T47D (cell line): ENCODE measurements around the gene ELOVL5.
A peak's percentile ranks its signal among the peaks of the same experiment; 100 is the strongest.
"Not testable (repeated sequence)": the region's sequence is repeated elsewhere in the genome, so short reads cannot be mapped to it uniquely, and the experiment has no call there.

Experiments
- DNase-seq, 2 experiments: peaks; one replicate each; pipeline versions ENCODE4 v3.0.0 to v3.0.0-alpha.2; 2011 to 2012; ENCODE audit warnings: low read depth in 1 of 2, low spot score in 1 of 2
- JUND ChIP-seq: IDR thresholded peaks from 2 replicates; pipeline ENCODE4 v1.6.1; 2012; ENCODE audit warnings: low read depth
- in situ Hi-C: cut with HindIII; loops from 2 replicates; pipeline ENCODE4 v1.10.0; 2016; ENCODE audit warnings: low sequenced_read_pairs, low pct_unique_long_range_greater_than_20kb

The ELOVL5 gene

GRCh38 chr6:53333439-53334408 lies 15.0 kb downstream of the ELOVL5 start:
- no peak for DNase-seq
- in situ Hi-C loops, result no loop called here
- no peak for TF ChIP-seq JUND

DNA sequence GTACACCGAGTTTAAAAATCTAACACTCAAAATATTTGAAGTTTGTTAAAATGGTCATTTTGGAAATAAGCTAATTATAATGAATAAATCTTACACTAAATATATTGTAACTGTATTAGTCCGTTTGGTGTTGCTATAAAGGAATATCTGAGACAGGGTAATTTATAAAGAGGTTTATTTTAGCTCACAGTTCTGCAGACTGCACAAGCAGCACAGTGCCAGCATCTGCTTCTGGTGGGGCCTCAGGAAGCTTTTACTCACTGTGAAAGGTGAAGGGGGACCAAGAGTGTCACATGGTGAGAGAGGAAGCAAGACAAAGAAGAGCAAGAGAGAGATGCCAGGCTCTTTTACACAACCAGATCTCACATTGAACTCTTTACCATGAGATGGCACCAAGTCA lies 17.1 kb downstream of the ELOVL5 start:
- no peak for DNase-seq
- in situ Hi-C loops, result no loop called here
- TF ChIP-seq JUND, result no peak

GRCh38 chr6:53330137-53330536 lies 18.6 kb downstream of the ELOVL5 start:
- TF ChIP-seq JUND, result no peak
- no peak for DNase-seq
- in situ Hi-C loops, result no loop called here

GRCh38 chr6:53328375-53328774 lies 20.4 kb downstream of the ELOVL5 start:
- in situ Hi-C loops, result no loop called here

DNA sequence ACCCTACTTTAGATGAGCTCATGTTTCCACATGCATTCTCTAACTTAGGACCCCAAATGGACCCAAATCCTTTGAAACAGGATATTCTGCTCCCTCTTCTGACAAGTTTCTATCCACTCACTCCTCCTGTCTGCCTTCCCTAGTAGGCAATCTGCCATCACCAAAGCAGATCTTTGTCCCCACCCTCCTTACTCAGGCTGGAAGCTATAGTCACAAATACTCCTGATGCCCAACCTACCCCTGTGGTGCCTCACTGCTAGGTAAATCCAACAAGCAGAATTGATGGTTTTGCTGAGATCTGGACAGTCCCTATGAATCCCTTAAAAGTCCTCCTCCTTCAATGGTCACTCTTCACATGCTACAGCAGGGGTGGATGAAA lies 21.7 kb downstream of the ELOVL5 start:
- no peak for TF ChIP-seq JUND
- DNase-seq, result no peak
- in situ Hi-C loops, result no loop called here

More at GRCh38 chr6:53328375-53328774, 20.4 kb downstream of the ELOVL5 start:
- TF ChIP-seq JUND, result no peak
- DNase-seq, result no peak

- peak; percentile 91 for TF ChIP-seq JUND
- in situ Hi-C loops, result no loop called here
- peak in 1 of 2 experiments; percentile 91 for DNase-seq
These were observed 22.3 kb downstream of the ELOVL5 start for GRCh38 chr6:53326372-53327016.

GRCh38 chr6:53325785-53326184 lies 23.0 kb downstream of the ELOVL5 start:
- TF ChIP-seq JUND, result no peak
- no peak for DNase-seq
- in situ Hi-C loops, result no loop called here

DNA sequence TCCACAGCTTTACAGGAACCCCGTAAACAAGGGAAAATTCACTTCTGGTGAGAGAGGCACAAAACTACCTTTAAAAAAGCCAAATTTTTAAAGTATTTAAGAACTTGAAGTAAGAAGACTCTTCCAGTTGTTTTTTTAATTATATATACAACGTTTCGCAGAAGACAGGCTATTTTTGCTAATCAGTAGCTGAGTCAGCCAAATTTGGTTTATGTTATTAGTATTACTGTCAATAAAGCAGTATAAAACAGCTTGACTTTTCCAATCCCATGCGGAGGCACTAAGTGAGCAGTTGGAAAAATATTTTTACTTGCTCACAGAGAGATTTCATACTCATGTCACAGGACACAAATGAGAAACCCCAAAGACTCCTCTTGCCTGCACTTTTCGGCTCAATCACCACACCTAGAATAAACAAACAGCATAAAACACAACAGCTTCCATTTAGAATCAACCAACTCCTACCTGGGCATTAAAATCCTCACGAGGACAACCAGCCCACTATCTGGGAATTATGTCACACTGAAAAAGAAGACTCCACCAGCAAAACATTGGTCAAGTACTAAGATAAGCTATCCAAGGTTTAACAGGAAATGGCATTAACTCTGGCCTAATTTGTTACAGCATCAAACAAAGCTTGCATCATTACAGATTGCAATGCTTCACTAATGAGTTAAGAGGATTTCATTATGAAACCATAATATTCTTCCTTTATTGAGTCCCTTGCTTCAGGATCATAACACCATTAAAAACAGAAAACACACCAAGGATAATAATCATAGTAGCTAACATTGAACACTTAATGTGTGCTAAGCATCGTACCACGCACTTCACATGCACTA lies 26.3 kb downstream of the ELOVL5 start:
- no peak for DNase-seq
- in situ Hi-C loops, result no loop called here
- TF ChIP-seq JUND, result no peak

DNA sequence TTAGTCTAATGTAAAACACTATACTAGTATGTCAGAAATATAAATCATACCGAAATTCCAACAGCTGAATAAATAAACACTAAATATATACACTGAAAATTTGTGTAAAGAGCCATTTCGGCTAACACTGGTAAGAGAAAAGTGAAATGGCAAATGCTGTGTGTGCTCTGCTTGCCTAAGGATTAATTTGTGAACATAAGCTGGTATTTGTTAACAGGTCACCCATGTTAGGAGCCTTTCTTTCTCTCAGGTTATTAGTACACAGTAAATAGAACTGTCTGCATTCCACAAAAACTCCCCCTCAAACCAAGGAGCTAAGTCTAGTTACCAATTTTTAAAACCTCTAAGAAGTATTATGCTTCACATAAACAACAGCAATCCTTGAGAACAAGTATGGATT lies 27.0 kb downstream of the ELOVL5 start:
- in situ Hi-C loops, result no loop called here
- DNase-seq, result peak in 1 of 2 experiments; percentile 56
- TF ChIP-seq JUND, result peak; percentile 32; the same call in 1 of the 2 replicates

DNA sequence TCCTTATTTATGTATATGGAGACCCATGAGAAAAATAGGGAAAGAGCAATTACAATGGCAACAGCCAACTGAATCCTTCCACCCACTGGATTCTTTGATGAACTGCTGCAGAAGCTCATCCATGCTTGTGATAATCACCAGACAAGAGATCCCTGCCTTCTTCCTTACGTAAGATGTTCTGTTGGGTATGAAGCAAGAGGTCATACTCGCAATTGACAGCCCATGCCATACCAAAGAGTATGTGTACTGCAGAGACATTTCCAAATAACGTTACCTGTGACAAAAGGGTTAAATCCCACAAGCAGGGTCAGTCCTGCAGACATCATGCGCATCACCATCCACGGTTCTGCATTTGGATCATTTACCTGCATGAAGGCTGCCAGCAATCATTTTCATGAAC lies 27.8 kb downstream of the ELOVL5 start:
- no peak for TF ChIP-seq JUND

DNA sequence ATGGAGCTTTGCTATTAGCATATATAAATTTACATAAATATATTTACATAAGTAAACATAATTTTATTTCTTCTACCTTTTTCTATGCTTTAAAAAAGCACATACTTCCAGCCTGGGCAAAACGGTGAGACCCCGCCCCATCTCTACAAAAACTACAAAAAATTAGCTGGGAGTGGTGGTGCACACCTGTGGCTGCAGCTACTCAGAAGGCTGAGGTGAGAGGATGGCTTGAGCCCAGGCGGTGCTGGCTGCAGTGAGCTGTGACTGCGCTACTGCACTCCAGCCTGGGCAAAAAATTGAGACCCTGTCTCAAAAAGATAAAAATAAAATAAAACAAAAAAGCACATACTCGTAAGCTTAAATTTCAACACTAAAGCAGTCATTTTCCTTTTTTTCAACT lies 30.3 kb downstream of the ELOVL5 start:
- no peak for TF ChIP-seq JUND
- no peak for DNase-seq
- in situ Hi-C loops, result no loop called here

More for the DNA sequence above, 27.8 kb downstream of the ELOVL5 start:
- in situ Hi-C loops, result no loop called here
- DNase-seq, result no peak

- no peak for TF ChIP-seq JUND
- in situ Hi-C loops, result no loop called here
- no peak for DNase-seq
These were observed 30.9 kb downstream of the ELOVL5 start for GRCh38 chr6:53317861-53318260.

DNA sequence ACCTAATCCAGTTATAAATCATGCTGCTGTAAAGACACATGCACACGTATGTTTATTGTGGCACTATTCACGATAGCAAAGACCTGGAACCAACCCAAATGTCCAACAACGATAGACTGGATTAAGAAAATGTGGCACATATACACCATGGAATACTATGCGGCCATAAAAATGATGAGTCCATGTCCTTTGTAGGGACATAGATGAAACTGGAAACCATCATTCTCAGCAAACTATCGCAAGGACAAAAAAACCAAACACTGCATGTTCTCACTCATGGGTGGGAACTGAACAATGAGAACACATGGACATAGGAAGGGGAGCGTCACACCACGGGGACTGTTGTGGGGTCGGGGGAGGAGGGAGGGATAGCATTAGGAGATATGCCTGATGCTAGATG lies 31.5 kb downstream of the ELOVL5 start:
- in situ Hi-C loops, DNase-seq: not testable (repeated sequence)
